ENCODE data around the gene MTFR1L.

Gene MTFR1L

DNA sequence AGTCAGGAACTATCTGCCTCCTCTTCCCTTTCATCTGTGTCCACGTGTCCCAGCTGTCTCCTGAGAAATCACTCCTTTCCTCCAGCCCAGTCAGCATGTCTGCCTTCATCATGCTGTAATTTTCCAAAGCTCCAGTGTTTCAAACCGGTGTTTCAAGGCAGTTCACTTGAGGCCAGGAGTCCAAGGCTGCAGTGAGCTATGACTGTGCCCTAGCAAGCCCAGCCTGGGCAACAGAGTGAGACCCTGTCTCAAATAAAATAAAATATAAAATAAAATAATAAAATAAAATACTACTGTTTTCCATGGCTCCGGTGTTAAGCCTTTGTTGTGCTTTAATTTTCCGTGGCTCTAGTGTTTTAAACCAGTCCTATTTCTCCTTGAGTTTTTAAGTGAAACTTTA, 27.6 kb upstream of the MTFR1L start:
- DNase-seq (ENCODE audit: low read depth): no peak

DNA sequence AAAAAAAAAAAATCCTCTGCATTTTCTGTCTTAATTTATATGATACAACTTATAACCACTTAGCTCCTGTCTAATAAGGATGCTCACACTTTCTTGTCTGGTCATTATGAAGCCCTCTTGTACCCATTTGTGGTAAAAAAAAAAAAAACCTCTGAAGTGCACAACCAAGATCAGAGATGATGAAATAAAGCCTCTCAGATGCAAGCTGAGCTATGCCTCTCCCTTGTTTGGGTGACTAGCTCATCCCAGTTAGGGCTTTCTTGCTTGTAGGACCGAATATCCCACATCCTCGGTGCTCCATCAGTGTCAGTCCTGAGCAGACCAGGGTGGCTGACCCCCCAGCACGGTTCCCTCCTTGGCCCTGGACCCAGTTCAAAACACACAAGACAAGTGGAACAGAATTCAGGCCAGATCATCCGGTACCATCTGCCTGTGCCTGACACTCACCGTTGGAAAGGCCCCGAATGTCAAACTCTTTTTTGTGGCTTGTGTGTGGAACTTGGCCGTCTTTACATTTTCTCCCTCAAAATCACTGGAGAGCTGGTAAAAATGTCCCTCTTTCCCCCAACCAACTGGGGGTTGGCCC, 26.1 kb upstream of the MTFR1L start:
- no peak for DNase-seq (ENCODE audit: low read depth)

- DNase-seq (ENCODE audit: low read depth): no peak
Measured at GRCh38 chr1:25794325-25794724, 25.4 kb upstream of the MTFR1L start.

DNA sequence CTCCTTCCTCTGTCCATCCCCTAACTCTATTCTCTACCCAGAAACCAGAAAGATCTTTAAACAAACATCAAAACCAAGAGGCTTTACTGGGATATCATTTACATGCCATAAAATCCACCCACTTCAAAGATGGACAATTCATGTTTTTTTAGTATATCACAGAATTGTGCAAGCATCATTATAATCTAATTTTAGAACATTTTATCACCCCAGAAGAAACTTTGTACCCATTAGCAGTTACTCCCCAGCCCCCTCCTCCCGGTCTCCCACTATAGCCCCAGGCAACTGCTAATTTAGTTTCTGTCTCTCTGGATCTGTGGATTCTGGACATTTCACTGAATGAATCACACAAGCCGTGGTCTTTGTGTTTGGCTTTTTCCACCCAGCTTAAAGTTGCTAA, 24.5 kb upstream of the MTFR1L start:
- DNase-seq (ENCODE audit: low read depth): no peak

DNA sequence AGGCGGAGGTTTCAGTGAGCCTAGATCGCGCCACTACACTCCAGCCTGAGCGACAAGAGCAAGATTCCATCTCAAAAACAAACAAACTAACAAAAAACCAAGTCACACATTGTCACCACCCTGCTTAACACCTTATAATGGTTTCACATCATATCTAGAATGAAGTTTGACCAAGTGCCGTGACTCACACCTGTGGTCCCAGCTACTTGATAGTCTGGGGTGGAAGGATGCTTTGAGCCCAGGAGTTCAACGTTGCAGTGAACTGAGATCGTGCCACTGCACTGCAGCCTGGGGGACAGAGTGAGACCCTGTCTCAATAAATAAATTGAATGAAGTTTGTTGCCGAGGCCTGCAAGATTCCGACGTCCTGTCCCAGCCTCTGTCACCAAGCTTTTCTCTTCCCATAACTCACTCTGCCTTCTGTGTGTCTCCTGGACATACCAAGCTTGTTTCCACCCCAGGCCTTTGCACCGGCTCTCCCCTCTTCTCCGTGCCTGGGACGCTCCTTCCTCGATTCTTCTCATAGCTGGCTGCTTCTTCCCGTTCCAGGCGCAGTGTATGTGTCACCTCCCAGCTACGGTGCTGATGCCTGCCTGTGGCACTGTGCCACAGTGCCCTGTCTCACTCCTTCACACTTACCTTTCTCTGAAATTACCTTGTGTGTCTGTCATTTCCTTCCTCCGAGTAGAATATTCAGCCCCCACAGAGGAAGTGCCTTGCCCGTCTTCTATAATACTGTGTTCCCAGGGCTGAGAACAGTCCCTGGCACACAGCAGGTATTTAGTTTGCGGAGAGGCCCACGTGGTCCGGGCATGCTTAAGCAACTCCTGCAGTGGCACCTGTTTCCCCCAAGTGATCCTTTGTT, 23.6 kb upstream of the MTFR1L start:
- no peak for DNase-seq (ENCODE audit: low read depth)

- DNase-seq (ENCODE audit: low read depth): peak; percentile 82
Measured at GRCh38 chr1:25796811-25797458, 22.8 kb upstream of the MTFR1L start.

- no peak for DNase-seq (ENCODE audit: low read depth)
Measured at GRCh38 chr1:25797939-25798338, 21.8 kb upstream of the MTFR1L start.

DNA sequence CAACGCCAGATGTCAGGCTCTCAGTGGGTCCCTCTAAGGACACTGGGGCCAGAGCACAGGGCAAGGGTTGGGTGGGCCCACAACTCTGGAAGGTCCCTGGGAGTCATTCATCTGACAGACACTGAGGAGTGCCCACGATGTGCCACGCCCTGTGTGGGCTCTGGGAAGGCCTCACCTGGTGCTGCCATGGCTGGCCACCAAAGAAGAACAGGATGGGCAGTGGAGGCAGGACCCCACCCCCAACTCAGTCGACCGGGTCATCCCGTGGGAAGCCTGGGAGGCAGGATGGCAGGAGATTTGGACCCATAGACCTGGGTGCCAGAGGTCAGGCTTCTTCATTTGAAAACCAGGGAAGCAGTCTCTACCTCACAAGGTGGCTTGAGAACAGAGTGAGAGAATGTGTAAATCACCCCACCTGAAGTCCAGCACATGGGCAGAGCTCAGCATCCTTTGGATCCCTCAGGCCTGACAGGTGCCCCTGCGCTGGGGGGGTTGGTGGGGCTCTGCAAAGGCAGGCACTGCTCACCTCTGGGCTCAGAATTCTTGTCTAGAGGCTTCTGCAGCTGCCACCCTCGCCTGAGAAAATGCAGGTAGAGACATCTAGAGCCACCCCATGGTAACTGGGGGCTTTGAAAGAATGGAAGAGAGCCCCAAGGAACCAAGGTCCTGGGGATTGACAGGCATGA, 20.9 kb upstream of the MTFR1L start:
- DNase-seq (ENCODE audit: low read depth): no peak

DNA sequence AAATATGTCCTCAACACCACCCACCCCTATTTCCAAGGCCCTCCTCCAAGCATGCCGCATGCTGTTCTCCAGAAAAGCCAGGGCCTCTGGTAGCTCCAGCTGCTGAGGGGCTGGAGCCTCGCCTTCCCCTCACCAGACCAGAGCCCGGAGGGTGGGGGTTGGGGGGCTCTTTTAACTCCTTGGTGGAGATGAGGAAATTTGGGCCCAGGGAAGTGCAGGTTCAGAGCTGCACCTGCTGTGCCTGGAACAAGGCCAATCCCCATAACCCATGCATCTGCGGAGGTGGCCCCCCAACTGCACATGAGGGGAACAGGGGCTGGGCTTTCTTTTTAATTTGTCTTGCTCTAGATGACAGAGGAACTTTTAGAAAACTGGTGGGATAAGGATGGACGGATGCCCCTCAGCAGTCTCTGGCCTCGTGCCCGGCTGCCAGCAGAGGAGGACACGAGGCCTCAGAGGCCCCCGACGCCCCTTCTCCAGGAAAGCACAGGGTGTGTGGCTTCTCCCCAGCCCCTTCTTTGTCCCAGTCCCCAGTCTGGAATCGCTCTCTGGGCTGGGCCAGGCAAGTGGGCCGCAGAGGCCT, 20.3 kb upstream of the MTFR1L start:
- no peak for DNase-seq (ENCODE audit: low read depth)

- no peak for DNase-seq (ENCODE audit: low read depth)
Measured at GRCh38 chr1:25799935-25800702, 19.6 kb upstream of the MTFR1L start, which contains the start of gene SELENON. TSS of gene SELENON (plus strand) at chr1:25800193. CDS start at chr1:25800231, 38 bp downstream.

- no peak for DNase-seq (ENCODE audit: low read depth)
Measured at GRCh38 chr1:25800703-25801377, 18.9 kb upstream of the MTFR1L start.

DNA sequence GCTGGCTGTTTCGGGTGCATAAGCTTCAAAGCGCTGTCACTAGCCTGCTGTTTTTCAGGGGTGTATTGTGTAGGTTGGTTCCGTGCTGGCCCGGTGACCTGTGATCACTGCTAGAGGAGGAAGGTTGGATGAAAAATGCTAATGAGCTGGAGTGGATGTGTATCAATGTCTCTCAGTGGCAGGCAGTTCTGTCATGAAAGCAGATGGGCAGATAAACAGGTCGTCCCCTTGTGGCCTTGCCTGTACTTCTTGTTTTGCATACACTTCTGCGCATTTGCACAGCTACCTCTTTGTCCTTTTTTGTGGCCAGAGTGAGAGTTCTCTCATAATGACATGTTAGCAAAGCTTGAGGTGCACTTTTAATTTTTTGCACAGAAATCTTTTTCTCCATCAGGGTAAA, 16.8 kb upstream of the MTFR1L start:
- DNase-seq (ENCODE audit: low read depth): no peak

DNA sequence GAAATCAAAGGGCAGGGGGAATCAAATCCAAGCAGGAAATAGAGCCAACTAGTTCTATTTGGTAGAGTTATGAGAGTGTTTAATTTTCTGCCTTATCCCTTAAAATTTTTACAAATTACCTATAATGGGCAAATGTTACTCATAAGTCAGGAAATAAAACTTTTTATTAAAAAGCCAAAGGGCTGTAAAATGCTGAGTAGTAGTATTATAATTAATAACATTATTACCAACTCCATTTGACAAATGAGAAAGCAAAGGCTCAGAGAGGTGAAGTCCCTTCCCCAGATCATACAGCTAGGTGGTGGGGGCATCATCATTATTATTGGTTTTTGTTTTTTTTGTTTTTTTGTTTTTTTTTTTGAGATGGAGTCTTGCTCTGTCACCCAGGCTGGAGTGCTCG, 16.4 kb upstream of the MTFR1L start:
- DNase-seq (ENCODE audit: low read depth): no peak

DNA sequence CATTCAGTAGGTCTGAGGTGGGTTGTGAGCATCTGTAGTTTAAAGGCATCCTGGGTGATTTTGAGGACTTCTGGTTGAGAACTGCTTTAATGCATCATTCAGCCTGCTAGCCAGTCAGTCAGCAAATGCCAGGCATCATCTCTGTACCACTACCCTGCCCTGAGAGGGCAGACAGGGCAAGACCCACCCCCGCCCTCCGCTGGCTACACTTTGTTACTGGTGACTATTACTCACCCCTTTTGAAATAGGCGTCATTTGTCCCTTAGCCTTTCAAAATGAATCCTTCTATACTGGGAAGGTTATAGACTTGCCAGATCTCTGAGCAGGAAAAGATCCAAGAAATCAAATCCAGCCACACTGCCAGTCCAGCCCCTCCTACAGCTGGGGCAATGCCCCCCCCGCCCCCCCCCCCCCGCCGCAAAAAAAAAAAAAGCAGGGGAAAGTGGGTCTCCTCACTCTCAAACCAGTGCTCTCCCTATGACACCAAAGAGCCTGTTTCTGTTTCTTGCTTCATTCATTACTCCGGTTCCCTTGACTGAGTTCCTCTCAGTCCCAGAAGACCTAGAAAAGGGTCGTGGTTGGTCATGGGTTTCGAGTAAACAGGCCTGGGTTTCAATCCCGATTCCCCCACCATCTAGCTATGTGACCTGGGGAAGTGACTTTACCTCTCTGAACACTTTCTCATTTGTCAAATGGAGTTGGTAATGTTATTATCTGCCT, 15.3 kb upstream of the MTFR1L start:
- DNase-seq (ENCODE audit: low read depth): no peak

GRCh38 chr1:25804964-25805862, 14.5 kb upstream of the MTFR1L start:
- no peak for DNase-seq (ENCODE audit: low read depth)

DNA sequence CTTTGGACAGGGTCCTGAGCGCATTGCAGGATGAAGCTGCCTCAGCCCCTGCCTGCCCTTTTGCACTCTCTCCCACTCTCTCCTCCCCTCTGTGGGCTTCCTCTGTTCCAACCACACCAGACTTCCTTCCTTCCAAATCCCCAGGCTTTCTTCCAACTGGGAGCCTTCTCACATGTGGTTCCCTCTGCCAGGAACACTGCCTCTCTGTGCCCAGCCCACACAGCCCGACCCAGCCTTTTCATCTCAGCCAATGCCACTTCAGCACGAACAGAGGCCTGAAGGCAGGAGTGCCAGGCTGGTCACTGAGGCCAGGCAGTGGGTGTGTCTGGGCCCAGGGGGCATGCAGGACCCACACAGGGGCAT, 13.9 kb upstream of the MTFR1L start:
- no peak for DNase-seq (ENCODE audit: low read depth)

DNA sequence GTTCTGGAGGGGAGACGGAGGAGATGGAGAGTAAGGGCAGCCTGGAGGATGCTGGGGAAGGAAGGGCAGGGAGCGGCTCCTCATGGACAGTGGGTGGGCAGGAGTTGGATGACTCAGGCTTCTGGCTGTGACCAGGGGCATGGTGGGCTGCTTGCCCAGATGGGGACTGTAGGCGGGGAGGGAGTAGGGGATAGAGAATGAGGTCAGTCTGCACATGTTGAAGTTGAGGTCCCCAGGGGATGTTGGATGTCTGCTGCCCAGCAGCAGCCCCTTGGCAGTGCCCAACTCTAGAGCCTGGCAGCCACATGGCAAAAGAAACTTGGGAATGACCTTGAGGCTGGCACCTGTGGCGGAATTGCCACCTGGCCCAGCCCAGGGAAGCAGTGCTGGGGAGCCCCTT, 13.3 kb upstream of the MTFR1L start:
- no peak for DNase-seq (ENCODE audit: low read depth)

GRCh38 chr1:25807480-25808390, 12.0 kb upstream of the MTFR1L start:
- no peak for DNase-seq (ENCODE audit: low read depth)
